Hippocampal formation (tissue), 2 donors: Measurements from ENCODE around the gene MRPS22.
"Not testable (repeated sequence)": the region's sequence is repeated elsewhere in the genome, so short reads cannot be mapped to it uniquely, and the experiment has no call there.

Experiments
- DNase-seq, 2 donors: peaks; one replicate each; lab custom pipeline; 2025; lab: John Stamatoyannopoulos, UW

Gene MRPS22

GRCh38 chr3:139312416-139312815 lies 31.4 kb upstream of the MRPS22 start:
- DNase-seq: no peak

- no peak for DNase-seq
Observed at GRCh38 chr3:139312959-139313358, 30.9 kb upstream of the MRPS22 start.

GRCh38 chr3:139313921-139314320 lies 29.9 kb upstream of the MRPS22 start:
- no peak for DNase-seq

- DNase-seq: no peak
Observed at GRCh38 chr3:139317215-139317614, 26.6 kb upstream of the MRPS22 start.

- DNase-seq: no peak
Observed at GRCh38 chr3:139317660-139318430, 26.0 kb upstream of the MRPS22 start.

- DNase-seq: no peak
Observed at GRCh38 chr3:139318431-139318816, 25.4 kb upstream of the MRPS22 start.

- DNase-seq: no peak
Observed at GRCh38 chr3:139318826-139319225, 25.0 kb upstream of the MRPS22 start.

- DNase-seq: no peak
Observed at GRCh38 chr3:139319428-139320402, 24.1 kb upstream of the MRPS22 start.

- no peak for DNase-seq
Observed at GRCh38 chr3:139320551-139321309, 23.1 kb upstream of the MRPS22 start.

GRCh38 chr3:139322346-139322745 lies 21.5 kb upstream of the MRPS22 start:
- DNase-seq: no peak

- no peak for DNase-seq
Observed at GRCh38 chr3:139323146-139323545, 20.7 kb upstream of the MRPS22 start.

GRCh38 chr3:139324456-139324855 lies 19.4 kb upstream of the MRPS22 start:
- no peak for DNase-seq

- DNase-seq: no peak
Observed at GRCh38 chr3:139325551-139325950, 18.3 kb upstream of the MRPS22 start.

GRCh38 chr3:139326131-139326530 lies 17.7 kb upstream of the MRPS22 start:
- no peak for DNase-seq

GRCh38 chr3:139326707-139327106 lies 17.1 kb upstream of the MRPS22 start:
- DNase-seq: no peak

- no peak for DNase-seq
Observed at GRCh38 chr3:139327231-139327630, 16.6 kb upstream of the MRPS22 start.

GRCh38 chr3:139327861-139328260 lies 16.0 kb upstream of the MRPS22 start:
- no peak for DNase-seq

GRCh38 chr3:139328356-139328755 lies 15.5 kb upstream of the MRPS22 start:
- DNase-seq: no peak

GRCh38 chr3:139329364-139329850 lies 14.4 kb upstream of the MRPS22 start:
- peak; percentile 36 to 75 for DNase-seq

GRCh38 chr3:139332092-139332491 lies 11.7 kb upstream of the MRPS22 start:
- DNase-seq: no peak

GRCh38 chr3:139334675-139335074 lies 9.1 kb upstream of the MRPS22 start:
- not testable (repeated sequence) for DNase-seq

GRCh38 chr3:139338405-139338804 lies 5.4 kb upstream of the MRPS22 start:
- no peak for DNase-seq
